NT2/D1 (cell line): ENCODE measurements around the gene ARIH2.

Experiments used
- DNase-seq: peaks from one replicate; pipeline ENCODE4 v3.0.0-alpha.2; 2011; ENCODE audit warnings: low read depth, low spot score
- H3K27me3 ChIP-seq: 2 replicates; pipeline ENCODE4 v1.6.0; 2011; ENCODE audit warnings: mild to moderate bottlenecking; ENCODE audit not compliant: insufficient read length, insufficient read depth
- H3K36me3 ChIP-seq: 2 replicates; pipeline ENCODE4 v1.6.1; 2011; ENCODE audit warnings: mild to moderate bottlenecking, low read length, mixed read lengths; ENCODE audit not compliant: insufficient read depth, insufficient read length
- H3K4me1 ChIP-seq: 2 replicates; pipeline ENCODE4 v1.5.1; 2011; ENCODE audit not compliant: insufficient read depth, insufficient read length
- H3K4me3 ChIP-seq: 2 replicates; pipeline ENCODE4 v1.5.1; 2011; ENCODE audit warnings: low read depth; ENCODE audit not compliant: insufficient read length
- H3K9ac ChIP-seq: 2 replicates; pipeline ENCODE4 v1.6.0; 2011; ENCODE audit warnings: low read depth; ENCODE audit not compliant: insufficient read length
- H3K9me3 ChIP-seq: 2 replicates; pipeline ENCODE4 v1.5.1; 2011; ENCODE audit warnings: mild to moderate bottlenecking, low read length; ENCODE audit not compliant: insufficient read depth
- SUZ12 ChIP-seq: IDR thresholded peaks from 2 replicates; pipeline ENCODE4 v1.6.1; 2011; ENCODE audit not compliant: insufficient read length, insufficient read depth; ENCODE audit errors: extremely low read depth
- YY1 ChIP-seq: IDR thresholded peaks from 2 replicates; pipeline ENCODE4 v1.6.1; 2011; ENCODE audit not compliant: insufficient read length, insufficient read depth
- ZNF274 ChIP-seq: IDR thresholded peaks from 2 replicates; pipeline ENCODE4 v1.6.1; 2011; ENCODE audit warnings: mild to moderate bottlenecking, low read depth, low read length

The ARIH2 gene

DNA sequence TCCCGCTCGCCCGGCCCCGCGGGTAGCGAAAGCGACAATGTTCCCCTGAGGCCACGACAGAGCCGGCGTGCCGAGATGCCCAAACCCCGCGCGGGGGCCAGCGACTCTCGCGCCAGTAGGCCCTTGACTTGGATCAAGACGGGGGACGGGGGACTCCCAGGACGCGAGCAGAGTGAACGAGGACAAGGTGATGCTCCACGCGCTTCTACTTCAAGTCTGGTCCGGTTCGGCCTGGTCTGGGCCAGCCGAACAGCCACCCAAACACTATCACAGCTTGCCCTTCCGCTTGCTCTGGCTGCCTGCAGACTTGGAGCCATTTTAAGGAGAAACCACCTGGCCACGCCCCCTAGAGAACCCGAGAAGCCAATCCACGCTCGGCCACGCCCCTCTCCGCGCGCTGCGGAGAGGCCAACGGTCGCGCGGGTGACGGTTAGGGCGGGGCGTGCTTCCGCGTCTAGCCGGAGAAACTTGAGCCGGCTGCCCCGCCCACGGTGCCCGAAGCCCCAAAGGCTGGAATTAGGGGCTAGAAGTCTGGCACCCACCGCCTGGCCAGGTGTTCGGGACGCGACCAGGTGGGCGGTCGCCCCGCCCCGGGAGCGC, 102.7 kb downstream of the ARIH2 start:
- Histone ChIP-seq H3K4me3 (peak overlapping the region; percentile 100), H3K27me3 (no peaks in the 10 kb centered on the region), H3K9me3 (no peaks in the 10 kb centered on the region), H3K36me3 (peaks cover 45% of the 10 kb centered on the region), H3K9ac (peak overlapping the region; percentile 99), H3K4me1 (peaks cover 13% of the 10 kb centered on the region)
- TF ChIP-seq SUZ12: no peak
- no peak for TF ChIP-seq YY1
- no peak for TF ChIP-seq ZNF274
- peak; percentile 92 for DNase-seq

DNA sequence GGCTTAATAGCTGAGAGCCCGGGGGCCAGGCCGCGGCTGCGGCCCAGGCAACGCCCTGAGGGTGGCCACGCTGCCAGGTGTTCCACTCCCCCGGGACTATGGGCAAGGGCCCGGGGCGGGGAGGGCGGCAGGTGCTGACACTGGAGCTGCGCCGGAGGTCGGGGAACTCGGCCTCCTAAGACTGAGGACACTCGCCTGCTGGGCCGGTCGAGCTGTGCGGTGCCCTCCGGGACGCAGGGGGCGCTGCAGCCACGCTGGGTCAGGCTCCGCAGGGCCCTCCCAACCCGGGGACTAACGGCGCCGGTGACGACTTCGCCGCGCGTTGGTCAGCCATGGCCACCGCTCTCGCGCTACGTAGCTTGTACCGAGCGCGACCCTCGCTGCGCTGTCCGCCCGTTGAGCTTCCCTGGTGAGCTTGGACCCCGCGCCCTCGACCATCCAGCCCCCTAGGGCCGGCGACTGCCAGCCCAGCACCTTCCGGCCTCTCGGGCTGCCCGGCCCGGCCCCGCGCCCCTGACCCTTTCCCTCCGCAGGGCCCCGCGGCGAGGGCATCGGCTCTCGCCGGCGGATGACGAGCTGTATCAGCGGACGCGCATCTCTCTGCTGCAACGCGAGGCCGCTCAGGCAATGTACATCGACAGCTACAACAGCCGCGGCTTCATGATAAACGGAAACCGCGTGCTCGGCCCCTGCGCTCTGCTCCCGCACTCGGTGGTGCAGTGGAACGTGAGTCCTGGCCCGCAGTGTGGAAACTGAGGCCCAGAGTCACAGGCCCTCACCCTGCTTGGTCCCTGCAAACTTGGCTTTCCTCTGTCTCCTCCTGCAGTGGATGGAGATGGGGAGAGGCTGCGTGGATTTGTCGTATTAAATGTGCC, 103.4 kb downstream of the ARIH2 start, which contains the start of gene NDUFAF3:
Gene NDUFAF3, plus strand, starts transcription at position 309 of the 875 bp plus-strand sequence. Its CDS starts 24 bp downstream, at position 333.
- Histone ChIP-seq H3K9me3 (no peaks in the 10 kb centered on the region), H3K4me1 (peaks cover 18% of the 10 kb centered on the region), H3K9ac (peak within 1 kb of the TSS; percentile 99), H3K36me3 (peaks cover 45% of the 10 kb centered on the region), H3K4me3 (peak within 1 kb of the TSS; percentile 100), H3K27me3 (no peaks in the 10 kb centered on the region)
- no peak for TF ChIP-seq SUZ12
- TF ChIP-seq ZNF274: no peak
- peak; percentile 62 for TF ChIP-seq YY1
- DNase-seq: peak; percentile 95

DNA sequence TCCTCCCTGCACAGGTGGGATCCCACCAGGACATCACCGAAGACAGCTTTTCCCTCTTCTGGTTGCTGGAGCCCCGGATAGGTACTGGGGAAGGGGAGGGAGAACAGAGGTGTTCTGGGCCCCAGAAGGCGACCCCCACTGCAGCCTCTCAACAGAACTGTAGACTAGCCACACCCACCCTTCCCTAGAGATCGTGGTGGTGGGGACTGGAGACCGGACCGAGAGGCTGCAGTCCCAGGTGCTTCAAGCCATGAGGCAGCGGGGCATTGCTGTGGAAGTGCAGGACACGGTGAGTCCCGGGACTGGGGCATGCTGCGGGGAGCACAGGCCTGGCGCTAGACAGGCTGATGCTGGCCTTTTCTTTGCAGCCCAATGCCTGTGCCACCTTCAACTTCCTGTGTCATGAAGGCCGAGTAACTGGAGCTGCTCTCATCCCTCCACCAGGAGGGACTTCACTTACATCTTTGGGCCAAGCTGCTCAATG, 104.1 kb downstream of the ARIH2 start:
- no peak for DNase-seq
- Histone ChIP-seq H3K4me1 (peaks cover 15% of the 10 kb centered on the region), H3K36me3 (peaks cover 51% of the 10 kb centered on the region)

DNA sequence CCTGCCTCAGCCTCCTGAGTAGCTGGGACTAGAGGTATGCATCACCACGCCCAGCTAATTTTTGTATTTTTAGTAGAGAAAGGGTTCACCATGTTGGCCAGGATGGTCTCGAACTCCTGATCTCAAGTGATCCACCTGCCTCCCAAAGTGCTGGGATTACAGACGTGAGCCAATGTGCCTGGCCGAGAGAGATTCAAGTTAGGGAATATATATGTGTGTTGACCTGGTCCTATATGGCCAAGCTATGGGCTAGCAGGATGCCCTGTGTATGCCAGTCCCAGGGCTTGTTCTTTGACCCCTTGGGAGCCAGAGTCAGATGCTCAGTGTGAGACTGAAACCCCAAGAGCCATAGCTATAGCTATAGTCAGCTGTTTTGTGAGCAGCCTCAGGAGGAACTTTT, 105.1 kb downstream of the ARIH2 start:
- peaks cover 62% of the 10 kb centered on the region for H3K36me3 ChIP-seq
- H3K4me3 ChIP-seq: no peak overlapping the region
- no peak for DNase-seq
- peaks cover 21% of the 10 kb centered on the region for H3K4me1 ChIP-seq
- no peaks in the 10 kb centered on the region for H3K9me3 ChIP-seq
- H3K27me3 ChIP-seq: no peaks in the 10 kb centered on the region
- H3K9ac ChIP-seq: no peak overlapping the region
- TF ChIP-seq SUZ12 (no peak), ZNF274 (no peak)

More for the DNA sequence above, 104.1 kb downstream of the ARIH2 start:
- Histone ChIP-seq H3K9me3 (no peaks in the 10 kb centered on the region), H3K9ac (peak overlapping the region; percentile 99), H3K4me3 (peak overlapping the region; percentile 100), H3K27me3 (no peaks in the 10 kb centered on the region)
- no peak for TF ChIP-seq SUZ12
- TF ChIP-seq YY1: no peak
- no peak for TF ChIP-seq ZNF274

DNA sequence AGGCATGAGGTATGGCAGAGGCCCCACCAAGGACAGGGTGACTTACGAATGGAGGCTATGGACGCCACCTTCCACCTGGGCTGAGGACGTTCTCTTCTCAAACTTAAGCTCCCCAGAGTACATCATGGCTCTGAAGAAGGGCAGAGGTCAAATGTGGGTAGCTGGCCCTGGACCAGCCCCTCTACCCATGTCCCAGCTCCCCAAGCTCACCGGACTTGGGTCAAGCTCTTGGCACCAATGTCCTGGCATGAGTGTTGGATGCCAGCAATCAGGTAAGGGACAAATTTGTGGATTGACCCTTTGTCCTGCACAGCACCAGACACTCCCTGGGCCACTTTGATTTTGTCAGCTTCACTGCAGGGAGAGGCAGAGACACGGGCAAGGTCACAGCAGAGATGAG, 105.8 kb downstream of the ARIH2 start:
- H3K9ac ChIP-seq: no peak overlapping the region

DNA sequence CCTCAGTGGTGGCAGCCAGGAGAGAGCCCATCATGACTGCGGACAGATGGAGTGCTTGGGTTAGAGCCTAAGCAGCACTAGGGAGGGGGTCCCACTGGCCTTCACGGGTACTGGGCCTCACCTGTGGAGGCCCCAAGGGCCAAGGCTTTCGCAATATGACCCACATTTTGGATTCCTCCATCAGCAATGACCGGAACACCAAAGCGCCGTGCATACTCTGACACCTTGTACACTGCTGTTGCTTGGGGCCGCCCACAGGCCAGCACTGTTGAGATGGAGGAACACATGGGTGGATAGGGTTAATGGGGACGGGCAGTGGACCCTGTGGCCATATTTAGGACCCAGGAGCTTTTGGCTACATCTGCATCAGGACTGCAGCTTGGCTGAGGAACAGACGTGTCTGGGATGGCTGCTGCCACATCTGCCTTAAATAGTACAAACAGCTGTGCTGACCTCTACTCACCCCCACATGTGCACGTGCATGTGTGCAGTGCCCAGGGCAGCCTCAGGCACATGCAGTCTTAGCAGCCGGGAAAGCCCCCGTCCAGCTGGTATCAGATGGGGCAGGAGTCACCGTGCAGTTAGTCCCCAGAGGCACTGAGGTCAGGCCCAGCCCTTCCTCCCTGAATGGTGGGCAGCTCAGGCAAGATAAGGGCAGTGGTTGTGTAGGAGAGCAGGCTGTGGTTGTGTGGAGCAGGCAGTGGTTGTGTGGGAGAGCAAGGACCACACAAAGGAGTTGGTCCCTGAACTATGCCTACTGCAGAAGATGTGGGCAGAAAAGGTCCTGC, 106.6 kb downstream of the ARIH2 start:
- Histone ChIP-seq H3K4me1 (peaks cover 22% of the 10 kb centered on the region), H3K27me3 (no peaks in the 10 kb centered on the region), H3K9me3 (no peaks in the 10 kb centered on the region), H3K36me3 (peaks cover 67% of the 10 kb centered on the region), H3K9ac (no peak overlapping the region), H3K4me3 (no peak overlapping the region)
- DNase-seq: no peak
- TF ChIP-seq YY1: no peak
- no peak for TF ChIP-seq SUZ12
- no peak for TF ChIP-seq ZNF274

More for the DNA sequence above, 105.8 kb downstream of the ARIH2 start:
- DNase-seq: no peak
- Histone ChIP-seq H3K4me1 (peaks cover 22% of the 10 kb centered on the region), H3K9me3 (no peaks in the 10 kb centered on the region), H3K27me3 (no peaks in the 10 kb centered on the region), H3K36me3 (peaks cover 62% of the 10 kb centered on the region), H3K4me3 (no peak overlapping the region)
- TF ChIP-seq ZNF274: no peak
